Activated effector memory CD4-positive, alpha-beta T cell treated with Interleukin-2 at 50 U/mL for 16 hours (primary cell): ENCODE data around the gene VAX1.
"Not testable (repeated sequence)": the region's sequence is repeated elsewhere in the genome, so short reads cannot be mapped to it uniquely, and the experiment has no call there.

Experiments used
- DNase-seq: peaks from one replicate; pipeline ENCODE4 v3.0.0-alpha.2; 2020

VAX1 gene

GRCh38 chr10:117134306-117135025 is 3.6 kb downstream of the VAX1 start:
- no peak for DNase-seq

GRCh38 chr10:117134056-117134305 is 4.1 kb downstream of the VAX1 start:
- DNase-seq = no peak

- no peak for DNase-seq
Measured at GRCh38 chr10:117133273-117134055, 4.6 kb downstream of the VAX1 start.

- DNase-seq = no peak
Measured at GRCh38 chr10:117132751-117133231, 5.3 kb downstream of the VAX1 start.

GRCh38 chr10:117131376-117132327 is 6.4 kb downstream of the VAX1 start:
- no peak for DNase-seq

- DNase-seq = no peak
Measured at GRCh38 chr10:117130862-117131375, 7.2 kb downstream of the VAX1 start.

GRCh38 chr10:117130346-117130745 is 7.7 kb downstream of the VAX1 start:
- no peak for DNase-seq

- DNase-seq = not testable (repeated sequence)
Measured at GRCh38 chr10:117126645-117127044, 11.4 kb downstream of the VAX1 start.

- no peak for DNase-seq
Measured at GRCh38 chr10:117126034-117126433, 12.0 kb downstream of the VAX1 start.

- DNase-seq = no peak
Measured at GRCh38 chr10:117112220-117112619, 25.9 kb downstream of the VAX1 start.

- no peak for DNase-seq
Measured at GRCh38 chr10:117107238-117107637, 30.8 kb downstream of the VAX1 start.

GRCh38 chr10:117096599-117097201 is 41.4 kb downstream of the VAX1 start:
- no peak for DNase-seq

- DNase-seq = no peak
Measured at GRCh38 chr10:117094856-117095255, 43.2 kb downstream of the VAX1 start.

GRCh38 chr10:117092386-117092785 is 45.7 kb downstream of the VAX1 start:
- no peak for DNase-seq

- DNase-seq = no peak
Measured at GRCh38 chr10:117090834-117091233, 47.2 kb downstream of the VAX1 start.

GRCh38 chr10:117087521-117087920 is 50.5 kb downstream of the VAX1 start:
- no peak for DNase-seq

- DNase-seq = no peak
Measured at GRCh38 chr10:117086546-117086945, 51.5 kb downstream of the VAX1 start.

GRCh38 chr10:117084421-117085246 is 53.4 kb downstream of the VAX1 start:
- not testable (repeated sequence) for DNase-seq
